Umbilical cord (tissue), 2 donors: Measurements from ENCODE around the gene CNTNAP2. TPM values are rescaled to one million over a fixed set of nuclear protein-coding genes. Genes with fewer than 3 reads are reported as not detected.
"Not testable (repeated sequence)": the region's sequence is repeated elsewhere in the genome, so short reads cannot be mapped to it uniquely, and the experiment has no call there.

Experiments
- DNase-seq: peaks from one replicate; pipeline ENCODE4 v3.0.0-alpha.2; 2015; ENCODE audit warnings: low spot score
- total RNA-seq: library from RNA; depleted of rRNA; stranded (reverse); fragments of >200 nt; gene quantifications from one replicate; pipeline ENCODE4 v1.2.3, GENCODE V29; 2014; ENCODE audit warnings: low replicate concordance; ENCODE audit not compliant: insufficient read depth

The CNTNAP2 gene
- total RNA-seq, 1 donor from 2014 or later = 81.1 TPM

DNA sequence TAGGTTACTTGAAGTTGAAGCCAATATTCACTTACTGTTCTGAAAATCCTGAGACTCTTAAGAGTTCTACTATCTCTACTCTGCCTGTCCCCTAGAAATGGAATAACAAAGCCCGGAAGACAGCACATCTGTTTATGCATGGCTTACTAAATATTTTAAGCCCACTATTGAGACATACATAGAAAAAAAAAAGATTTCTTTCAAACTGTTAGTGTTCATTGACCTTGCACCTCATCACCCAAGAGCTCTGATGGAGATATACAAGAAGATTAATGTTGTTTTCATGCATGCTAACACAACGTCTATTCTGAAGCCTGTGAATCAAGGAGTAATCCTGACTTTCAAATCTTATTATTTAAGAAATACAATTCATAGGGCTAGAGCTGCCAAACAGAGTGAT, 1614.7 kb downstream of the CNTNAP2 start:
- no peak for DNase-seq

DNA sequence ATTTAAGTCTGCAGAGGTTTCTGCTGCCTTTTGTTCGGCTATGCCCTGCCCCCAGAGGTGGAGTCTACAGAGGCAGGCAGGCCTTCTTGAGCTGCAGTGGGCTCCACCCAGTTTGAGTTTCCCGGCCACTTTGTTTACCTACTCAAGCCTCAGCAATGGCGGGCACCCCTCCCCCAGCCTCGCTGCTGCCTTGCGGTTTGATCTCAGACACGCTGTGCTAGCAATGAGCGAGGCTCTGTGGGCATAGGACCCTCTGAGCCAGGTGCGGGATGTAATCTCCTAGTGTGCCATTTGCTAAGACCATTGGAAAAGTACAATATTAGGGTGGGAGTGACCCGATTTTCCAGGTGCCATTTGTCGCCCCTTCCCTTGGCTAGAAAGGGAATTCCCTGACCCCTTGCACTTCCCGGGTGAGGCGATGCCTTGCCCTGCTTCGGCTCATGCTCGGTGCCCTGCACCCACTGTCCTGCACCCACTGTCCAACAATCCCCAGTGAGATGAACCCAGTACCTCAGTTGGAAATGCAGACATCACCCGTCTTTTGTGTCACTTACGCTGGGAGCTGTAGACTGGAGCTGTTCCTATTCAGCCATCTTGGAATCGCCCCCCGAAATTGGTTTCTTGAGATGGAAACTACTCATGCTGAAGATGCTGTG, 1621.1 kb downstream of the CNTNAP2 start:
- not testable (repeated sequence) for DNase-seq

DNA sequence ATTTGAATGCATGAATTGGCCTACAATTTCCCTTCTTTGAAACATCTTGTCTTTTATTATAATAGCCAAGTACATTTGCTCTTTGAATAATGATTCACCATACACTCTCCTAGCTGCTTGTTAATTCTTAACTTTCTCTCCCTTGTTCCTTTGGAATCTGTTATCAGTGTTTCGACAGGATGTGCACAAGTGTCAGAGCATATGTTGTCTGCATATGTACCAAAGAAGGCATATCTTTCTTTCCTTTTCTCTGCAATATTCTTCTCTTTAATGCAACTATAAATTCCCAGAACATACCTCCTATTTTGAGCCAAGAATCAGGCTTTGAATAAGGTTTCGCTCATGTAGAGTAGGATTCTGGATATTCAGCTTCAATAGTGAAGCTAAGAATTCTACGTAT, 1625.7 kb downstream of the CNTNAP2 start:
- no peak for DNase-seq

DNA sequence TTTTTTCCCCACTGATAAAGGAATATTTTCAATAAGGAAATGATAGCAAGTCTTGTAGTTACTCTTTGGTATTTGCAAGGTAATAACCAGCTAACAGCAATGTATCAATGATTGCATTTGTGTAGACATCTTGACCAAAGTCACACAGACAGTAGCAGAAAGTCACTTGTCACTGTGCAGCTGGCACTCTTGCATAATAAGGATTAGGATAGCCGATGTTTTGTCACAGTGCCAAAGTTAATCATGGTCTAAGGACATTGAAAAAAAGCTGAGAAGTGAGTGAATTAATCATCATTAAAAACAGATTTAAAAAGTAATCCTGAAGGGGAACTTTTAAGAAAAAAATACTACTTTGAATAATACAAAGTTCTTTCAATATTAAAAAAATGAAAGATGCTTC, 1639.7 kb downstream of the CNTNAP2 start:
- no peak for DNase-seq

DNA sequence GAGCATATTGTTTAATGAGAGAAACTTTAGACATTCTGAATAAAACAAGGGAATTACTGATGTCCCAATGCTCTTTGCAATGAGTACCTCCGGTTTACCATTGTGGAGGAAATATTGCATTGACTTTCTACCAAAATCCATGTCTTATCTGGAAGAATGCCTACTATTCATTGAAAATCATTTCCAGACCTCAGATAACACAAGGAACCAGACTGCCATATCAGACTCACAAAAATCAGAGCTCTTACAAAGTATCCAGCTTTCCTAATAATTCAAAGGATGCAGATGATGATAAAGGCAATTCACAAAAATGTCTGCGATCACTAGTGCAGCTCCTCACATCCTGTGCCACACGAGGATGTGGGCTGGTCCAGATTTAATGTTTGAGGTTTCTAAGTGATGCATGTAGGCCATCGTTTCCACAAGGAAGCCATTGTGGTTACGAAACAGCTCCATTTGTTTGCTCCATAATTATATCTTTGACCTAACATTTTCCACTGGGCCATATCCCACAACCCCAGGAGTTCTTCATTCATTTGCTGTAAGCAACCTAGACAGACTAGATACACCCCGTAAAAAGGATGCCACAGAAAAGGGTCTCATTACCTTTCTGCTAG, 1642.8 kb downstream of the CNTNAP2 start:
- peak; percentile 30 for DNase-seq

DNA sequence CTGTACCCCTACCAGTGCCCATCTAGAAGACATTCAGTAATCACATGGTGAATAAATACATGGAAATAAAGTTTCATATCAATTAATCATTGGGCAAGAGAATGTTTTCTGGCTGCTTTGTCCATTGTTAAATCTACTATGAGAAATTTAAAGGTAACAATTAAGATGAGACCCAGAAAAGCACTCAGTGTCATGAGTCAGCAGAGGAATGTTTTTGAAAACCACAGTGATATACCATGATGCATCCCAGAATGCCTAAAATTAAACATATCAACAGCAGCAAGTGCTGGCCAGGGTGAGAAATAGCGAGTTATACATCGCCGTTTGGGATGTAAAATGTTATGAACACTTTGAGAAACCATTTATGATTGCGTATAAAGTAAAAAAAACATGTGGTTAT, 1648.7 kb downstream of the CNTNAP2 start:
- DNase-seq = no peak

DNA sequence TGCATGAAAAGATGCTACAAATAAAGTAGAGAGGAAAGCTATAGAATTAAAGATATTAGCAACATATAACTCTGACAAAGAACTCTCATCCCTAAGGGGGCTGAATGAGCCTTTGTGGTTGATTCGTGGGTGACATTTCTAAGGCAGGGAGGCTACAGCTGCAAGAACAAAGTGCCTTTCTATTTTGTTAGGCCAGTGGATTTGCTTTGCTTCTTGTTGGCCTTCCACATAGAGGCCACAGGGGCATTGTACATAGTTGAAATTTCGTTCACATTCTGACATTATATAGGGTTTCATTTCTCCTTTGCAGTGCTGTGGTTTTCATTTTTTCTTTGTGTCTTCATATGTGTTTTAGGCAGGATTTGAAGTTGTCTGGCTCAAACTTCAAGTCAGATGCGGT, 1654.7 kb downstream of the CNTNAP2 start:
- DNase-seq = no peak

DNA sequence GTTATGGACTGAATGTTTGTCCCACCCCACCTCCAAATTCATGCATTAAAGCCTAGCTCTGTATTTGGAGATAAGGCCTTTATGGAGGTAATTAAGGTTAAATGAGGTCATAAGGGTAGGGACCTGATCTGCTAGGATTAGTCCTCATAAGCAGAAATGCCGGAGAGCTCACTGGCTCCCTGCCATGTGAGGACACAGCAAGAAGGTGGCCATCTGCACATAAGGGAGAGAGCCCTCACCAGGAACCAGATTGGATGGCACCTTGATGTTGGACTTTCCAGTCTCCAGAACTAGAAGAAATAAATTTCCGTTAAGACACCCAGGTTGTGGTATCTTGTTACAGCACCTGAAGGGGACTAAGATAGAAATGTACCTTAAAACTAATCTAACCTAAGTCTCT, 1657.9 kb downstream of the CNTNAP2 start:
- no peak for DNase-seq

DNA sequence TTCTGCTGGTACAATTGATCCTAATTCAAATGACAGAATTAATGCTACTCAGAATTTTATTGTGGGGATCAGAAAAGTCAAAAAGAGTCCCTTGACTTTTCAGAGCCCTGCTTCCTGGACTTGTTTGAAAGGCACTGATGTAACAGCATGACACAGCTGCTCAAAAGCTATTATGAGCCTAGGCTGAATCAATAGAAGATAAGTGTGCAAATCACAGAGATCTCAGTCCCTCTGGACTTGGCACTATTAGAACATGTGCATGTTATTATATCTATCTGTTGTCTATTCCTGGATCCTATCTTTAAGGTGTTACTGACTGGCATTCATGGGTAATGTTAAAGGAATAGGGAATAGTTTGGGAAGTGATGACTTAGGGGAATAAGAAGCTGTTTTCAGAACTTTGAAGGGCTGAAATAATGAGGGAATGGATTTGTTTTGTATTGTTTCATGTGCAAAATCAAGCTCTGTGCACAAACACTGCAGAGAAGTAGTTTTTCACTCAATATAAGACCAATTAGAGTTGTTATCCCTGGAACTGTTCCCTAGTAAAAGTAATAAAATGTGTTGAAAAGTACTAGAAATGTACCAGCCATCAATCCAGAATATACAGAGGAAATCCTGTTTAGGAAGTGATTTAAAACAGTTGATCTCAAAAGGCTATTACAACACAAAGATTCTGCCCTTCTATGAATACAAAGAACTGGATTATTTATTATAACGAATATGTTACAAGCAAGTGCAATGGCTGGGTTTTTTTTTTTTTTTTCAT, 1659.1 kb downstream of the CNTNAP2 start:
- DNase-seq = peak; percentile 21

DNA sequence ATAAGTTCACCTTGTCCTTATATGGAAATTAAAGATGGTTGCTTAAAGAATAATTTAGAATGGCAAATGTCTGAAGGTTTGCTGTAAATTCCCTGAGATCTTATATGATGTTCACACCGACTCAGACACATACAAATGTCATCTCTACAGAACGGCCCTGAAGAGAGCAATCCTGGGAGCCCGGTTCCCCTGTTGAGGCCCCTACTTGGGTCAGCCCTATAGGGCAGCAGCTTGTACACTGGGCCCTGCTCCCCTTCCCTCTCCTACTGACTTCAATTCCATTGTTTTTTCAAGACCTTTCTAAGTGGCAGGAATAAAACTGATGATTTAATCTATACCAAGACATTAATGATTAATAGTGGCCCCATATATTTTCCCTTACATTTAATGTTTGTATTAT, 1660.7 kb downstream of the CNTNAP2 start:
- DNase-seq = no peak

DNA sequence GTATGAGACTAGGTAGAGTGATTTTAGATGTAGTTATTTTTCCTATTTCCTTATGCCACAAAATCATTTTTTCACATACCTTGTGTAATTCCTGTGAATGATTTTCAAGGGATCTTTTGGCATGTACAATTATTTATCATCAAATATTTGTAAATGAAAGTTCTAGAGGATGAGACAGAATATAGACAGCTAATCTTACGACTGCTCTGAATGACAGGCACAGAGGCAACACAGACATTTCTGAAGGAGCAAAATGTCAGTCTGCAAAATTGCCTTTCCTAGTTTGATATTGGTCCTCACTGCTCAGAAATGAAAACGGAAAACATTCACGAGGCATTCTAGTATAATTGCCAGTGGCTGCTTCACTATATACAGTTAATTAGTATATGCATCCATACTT, 1663.3 kb downstream of the CNTNAP2 start:
- DNase-seq = no peak

DNA sequence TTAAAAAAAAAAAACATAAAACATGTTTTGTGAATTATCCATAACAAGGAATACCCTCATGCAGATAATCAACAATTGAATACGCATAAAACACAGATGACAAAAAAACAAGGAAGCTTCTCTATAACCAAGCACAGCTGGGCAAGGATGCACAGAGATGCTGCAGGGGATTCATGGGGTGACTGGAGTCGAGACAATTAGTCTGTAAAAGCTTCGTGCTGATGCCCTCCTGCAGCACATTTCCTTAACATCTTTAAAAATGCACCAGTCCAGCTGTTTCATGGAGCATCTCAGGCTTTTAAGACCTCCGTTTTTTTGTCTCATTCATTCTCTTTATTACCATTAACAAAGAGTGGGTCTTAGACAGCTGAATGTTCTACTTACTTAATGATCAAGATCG, 1680.0 kb downstream of the CNTNAP2 start:
- no peak for DNase-seq

DNA sequence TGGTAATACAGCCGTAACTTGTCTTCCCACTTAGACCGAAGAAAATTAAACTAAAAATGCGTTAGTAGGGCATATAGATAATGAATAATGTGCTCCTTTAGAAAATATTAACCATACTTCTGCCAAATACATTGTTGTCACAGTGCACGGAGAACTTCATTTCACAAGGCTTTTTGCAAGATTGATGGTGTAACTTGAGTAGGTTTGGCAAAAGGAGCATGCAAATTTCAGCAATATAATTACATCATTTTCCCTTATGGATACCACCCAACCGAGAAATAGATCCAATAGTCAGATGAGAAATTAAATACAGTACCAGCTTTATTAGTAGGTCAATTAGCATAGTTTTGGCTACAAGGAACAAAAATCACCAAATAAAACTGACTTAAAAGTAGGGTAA, 1681.4 kb downstream of the CNTNAP2 start:
- DNase-seq = no peak

DNA sequence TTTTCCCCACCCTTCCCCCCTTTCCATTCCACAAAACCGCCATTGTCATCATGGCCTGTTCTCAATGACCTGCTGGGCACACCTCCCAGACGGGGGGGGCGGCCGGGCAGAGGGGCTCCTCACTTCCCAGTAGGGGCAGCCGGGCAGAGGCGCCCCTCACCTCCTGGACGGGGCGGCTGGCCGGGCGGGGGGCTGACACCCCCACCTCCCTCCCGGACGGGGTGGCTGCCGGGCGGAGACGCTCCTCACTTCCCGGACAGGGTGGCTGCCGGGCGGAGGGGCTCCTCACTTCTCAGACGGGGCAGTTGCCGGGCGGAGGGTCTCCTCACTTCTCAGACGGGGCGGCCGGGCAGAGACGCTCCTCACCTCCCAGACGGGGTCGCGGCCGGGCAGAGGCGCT, 1685.2 kb downstream of the CNTNAP2 start:
- not testable (repeated sequence) for DNase-seq

DNA sequence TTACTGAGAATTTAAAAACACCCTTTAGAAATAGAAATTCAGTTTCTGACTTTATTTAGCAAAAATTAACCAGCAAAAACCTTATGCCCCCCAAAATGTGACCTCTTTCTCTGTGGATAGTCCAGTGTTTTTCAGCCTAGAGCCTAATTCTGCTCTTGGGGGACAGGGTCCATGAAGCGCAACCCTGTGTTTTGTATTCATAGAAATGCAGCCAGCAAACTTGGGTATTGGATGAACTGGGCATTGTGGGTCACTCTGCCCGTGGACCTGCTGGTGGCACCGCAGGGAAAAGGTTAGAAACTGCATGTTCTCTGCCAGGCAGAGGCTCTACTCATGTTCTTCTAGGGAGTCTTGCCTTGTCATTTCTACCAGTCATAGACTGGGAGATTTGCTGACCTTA, 1686.5 kb downstream of the CNTNAP2 start:
- no peak for DNase-seq

DNA sequence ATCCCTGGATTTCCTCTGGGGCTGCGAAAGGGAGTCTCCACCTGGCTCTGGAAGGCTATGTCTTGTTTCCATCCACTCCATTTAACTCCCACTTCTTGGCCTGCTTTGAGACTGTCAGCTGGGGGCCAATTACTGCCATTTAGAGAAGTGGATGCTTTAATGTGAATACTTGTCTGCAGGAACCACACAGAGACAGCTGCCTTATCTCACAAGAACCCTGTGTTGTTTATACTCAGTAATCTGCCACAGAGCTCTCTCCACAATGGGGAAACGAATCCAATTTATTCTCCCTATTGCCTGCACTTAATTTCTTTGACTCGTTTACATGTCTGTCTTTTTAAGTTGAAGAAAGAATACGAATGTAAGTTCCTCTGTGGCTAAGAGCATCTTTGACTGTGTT, 1687.0 kb downstream of the CNTNAP2 start:
- peak; percentile 27 for DNase-seq

DNA sequence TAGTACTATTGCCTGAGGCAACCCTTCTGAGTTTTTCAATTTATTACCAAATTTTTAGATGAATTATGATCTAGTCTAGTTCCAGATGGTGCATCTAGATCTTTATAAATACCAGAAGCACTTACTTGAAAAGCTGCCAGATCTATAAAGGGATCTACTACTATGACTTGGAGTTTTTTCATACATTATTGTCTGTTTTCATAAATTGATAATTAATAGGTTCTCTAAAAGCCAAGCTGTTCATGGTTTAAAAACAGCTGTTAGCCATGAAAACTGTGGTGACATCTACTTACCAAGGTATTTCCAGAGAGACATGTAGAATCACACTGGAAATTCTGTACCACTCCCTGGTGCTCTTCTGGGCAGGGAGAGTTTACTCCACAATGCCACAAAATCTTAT, 1687.4 kb downstream of the CNTNAP2 start:
- no peak for DNase-seq

DNA sequence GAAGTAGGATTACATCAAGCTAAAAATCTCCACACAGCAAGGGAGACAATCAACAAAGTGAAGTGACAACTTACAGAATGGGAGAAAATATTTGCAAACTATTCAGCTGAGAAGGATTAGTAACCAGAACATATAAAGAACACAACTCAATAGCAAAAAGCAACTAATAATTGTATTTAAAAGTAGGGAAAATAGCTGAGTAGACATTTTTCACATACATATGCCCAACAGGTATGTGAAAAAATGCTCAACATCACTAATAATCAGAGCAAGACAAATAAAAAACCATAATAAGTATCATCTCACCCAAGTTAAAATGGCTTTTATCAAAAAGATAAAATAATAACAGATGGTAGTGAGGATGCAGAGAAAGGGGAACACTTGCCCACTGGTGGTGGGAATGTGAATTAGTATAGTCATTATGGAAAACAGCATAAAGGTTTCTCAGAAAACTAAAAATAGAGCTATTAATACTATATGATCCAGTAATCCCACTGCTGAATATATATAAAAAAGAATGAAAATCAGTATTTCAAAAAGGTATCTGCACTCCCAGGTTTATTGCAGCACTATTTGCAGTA, 1689.5 kb downstream of the CNTNAP2 start:
- DNase-seq = no peak

DNA sequence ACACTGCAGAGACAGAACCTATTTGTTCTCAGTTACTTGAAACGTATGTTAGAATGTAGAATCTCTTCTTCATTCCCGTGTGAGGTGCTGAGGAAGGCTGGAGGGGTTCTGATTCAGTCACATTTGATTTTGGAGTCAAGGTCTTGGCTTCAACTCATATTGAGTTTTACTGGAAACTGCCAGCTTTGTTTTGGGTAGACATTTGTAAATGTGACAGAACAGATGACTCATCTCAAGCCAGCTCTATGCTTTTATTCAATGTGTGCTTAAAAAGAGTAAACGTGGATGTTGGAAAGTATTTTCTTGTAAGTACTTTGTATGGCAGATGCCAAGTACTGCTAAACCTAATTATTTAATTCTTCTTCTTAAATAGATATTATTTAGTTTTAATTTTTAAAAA, 1693.2 kb downstream of the CNTNAP2 start:
- DNase-seq = peak; percentile 35

DNA sequence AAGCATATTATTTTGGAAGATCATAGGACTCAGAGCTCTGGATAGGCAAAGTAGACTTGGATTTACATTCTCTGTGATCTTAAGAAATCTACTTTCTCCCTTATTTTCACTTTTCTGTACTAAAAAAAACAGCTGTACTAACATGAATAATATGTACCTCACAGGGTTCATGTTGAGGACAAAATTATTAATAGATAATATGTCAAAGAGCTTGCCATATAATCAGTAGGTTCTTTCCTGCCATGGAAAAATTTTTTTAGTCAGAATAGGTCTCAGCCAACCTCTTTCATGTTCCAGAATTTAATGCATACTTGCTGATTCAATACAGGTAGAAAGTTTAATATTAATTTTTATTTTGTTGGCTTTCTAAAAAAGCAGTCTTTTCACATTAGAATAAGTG, 1693.7 kb downstream of the CNTNAP2 start:
- DNase-seq = peak; percentile 12

DNA sequence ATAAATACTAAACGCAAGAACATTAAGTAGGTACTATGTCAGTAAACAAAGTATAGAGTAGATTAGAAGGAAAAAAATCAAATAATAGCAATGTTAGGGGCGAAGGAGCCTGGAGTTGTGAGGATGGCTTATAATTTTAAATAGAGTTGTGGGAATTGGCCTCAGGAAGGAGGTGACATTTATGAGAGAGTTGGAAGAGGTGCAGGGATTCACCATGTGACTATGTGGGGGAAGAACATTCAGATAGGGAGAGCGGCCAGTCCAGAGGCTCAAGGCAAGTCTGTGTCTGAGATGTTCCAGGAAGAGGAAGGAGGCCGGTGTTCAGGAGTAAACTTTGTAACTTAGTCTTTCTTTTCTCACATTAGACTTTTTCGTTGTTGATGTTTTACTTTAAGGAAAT, 1695.3 kb downstream of the CNTNAP2 start:
- no peak for DNase-seq

DNA sequence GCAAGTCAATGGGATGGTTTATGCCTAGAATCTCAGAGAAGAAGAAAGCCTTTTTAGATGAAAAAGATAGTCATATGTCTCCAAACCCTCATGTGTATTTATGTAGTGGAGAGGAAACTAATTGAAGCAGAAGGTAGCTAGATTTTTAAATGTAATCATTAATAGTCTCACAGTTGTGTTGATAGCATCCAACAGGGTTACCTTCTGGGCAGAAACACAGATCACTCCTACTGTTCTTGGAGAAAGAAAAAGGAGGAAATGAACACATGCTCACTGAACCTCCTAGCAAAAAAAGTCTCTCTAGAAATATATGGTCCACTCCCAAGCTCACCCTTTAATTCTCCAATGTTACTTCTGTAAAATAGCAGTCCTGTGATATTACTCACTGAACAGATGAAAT, 1696.7 kb downstream of the CNTNAP2 start:
- DNase-seq = no peak

DNA sequence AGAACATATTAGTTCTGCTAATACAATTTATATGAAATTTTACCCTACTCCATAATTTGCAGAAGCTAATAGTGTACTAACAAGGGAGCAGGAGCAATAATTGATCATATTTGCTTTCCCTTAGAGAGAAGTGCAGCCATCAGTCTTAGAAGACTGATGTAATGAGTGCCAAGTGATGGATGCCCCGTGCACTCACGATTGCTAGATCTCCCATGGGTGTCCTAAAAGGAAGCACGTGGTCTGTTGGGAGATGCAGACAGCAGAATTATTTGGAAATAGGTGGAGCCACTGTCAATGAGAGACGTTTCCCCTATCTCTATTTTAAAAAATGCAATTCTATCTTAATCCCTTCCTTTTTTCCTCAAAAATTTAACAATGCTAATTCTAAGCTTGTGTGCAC, 1701.7 kb downstream of the CNTNAP2 start:
- DNase-seq = no peak
